CD14-positive monocyte (primary cell): ENCODE measurements around the gene PCED1A. TPM values are rescaled to one million over a fixed set of nuclear protein-coding genes. Genes with fewer than 3 reads are reported as not detected.

Source experiments
- DNase-seq, 3 donors: peaks; one replicate each; pipeline ENCODE4 v3.0.0-alpha.2; 2011 to 2022
- H2AFZ ChIP-seq: 2 replicates; pipeline ENCODE4 v1.6.0; 2012; ENCODE audit warnings: mild to moderate bottlenecking, low read depth, low read length, inconsistent platforms; ENCODE audit not compliant: insufficient read depth, poor library complexity, severe bottlenecking
- H3K27ac ChIP-seq, 2 donors: 1 replicate in 1 of 2; 2 replicates in 1 of 2; pipeline ENCODE4 v1.5.1; 2012 to 2013; ENCODE audit warnings: low read length in 2 of 2, control low read depth in 1 of 2, inconsistent platforms in 1 of 2, low read depth in 1 of 2, mild to moderate bottlenecking in 1 of 2
- H3K27me3 ChIP-seq, 2 donors: one replicate each; pipeline versions ENCODE4 v1.6.0 to v1.6.1; 2011 to 2013; ENCODE audit warnings: low read length in 2 of 2; ENCODE audit not compliant: control insufficient read depth in 2 of 2, insufficient read depth in 2 of 2
- H3K36me3 ChIP-seq, 2 donors: replicated peaks in 1 of 2; 1 replicate in 1 of 2; 2 replicates in 1 of 2; pipeline versions ENCODE4 v1.5.1 to v1.6.1; 2012 to 2013; ENCODE audit warnings: low read length in 2 of 2, control low read depth in 1 of 2, inconsistent platforms in 1 of 2, mild to moderate bottlenecking in 1 of 2; ENCODE audit not compliant: insufficient read depth in 2 of 2, control insufficient read depth in 1 of 2
- H3K4me1 ChIP-seq, 2 donors: 1 replicate in 1 of 2; 2 replicates in 1 of 2; pipeline versions ENCODE4 v1.5.1 to v1.6.1; 2012 to 2013; ENCODE audit warnings: low read length in 2 of 2, control low read depth in 1 of 2, inconsistent platforms in 1 of 2, mild to moderate bottlenecking in 1 of 2, moderate library complexity in 1 of 2; ENCODE audit not compliant: insufficient read depth in 2 of 2, control insufficient read depth in 1 of 2
- H3K4me2 ChIP-seq: replicated peaks from 2 replicates; pipeline ENCODE3; 2012; ENCODE audit warnings: low read length, moderate library complexity, mild to moderate bottlenecking; ENCODE audit not compliant: poor library complexity, severe bottlenecking; ENCODE audit errors: extremely low read depth
- H3K4me3 ChIP-seq, 3 experiments: fragments of 200-600 bp in 1 of 3; sonication (generic) in 1 of 3; replicated peaks in 1 of 3; 1 replicate in 2 of 3; 2 replicates in 1 of 3; pipeline ENCODE4 v1.5.1; 2011 to 2013; ENCODE audit warnings: low read length in 3 of 3, mild to moderate bottlenecking in 3 of 3, control low read depth in 2 of 3, low read depth in 2 of 3, inconsistent platforms in 1 of 3, moderate library complexity in 1 of 3
- H3K79me2 ChIP-seq: 2 replicates; pipeline ENCODE4 v1.6.0; 2012; ENCODE audit warnings: mild to moderate bottlenecking, control low read depth, inconsistent platforms, low read length, moderate library complexity; ENCODE audit not compliant: insufficient read depth
- H3K9ac ChIP-seq: 2 replicates; pipeline ENCODE4 v1.6.0; 2017; ENCODE audit warnings: low read length, mild to moderate bottlenecking; ENCODE audit not compliant: insufficient read depth, poor library complexity, severe bottlenecking
- H3K9me3 ChIP-seq, 2 donors: replicated peaks in 1 of 2; 1 replicate in 1 of 2; 2 replicates in 1 of 2; pipeline versions ENCODE4 v1.5.1 to v1.6.1; 2012 to 2013; ENCODE audit warnings: low read length in 2 of 2, control low read depth in 1 of 2; ENCODE audit not compliant: control insufficient read depth in 1 of 2, insufficient read depth in 1 of 2
- H4K20me1 ChIP-seq: 2 replicates; pipeline ENCODE4 v1.6.0; 2012; ENCODE audit warnings: mild to moderate bottlenecking, low read length, control low read depth, moderate library complexity; ENCODE audit not compliant: insufficient read depth
- H3K27ac Mint-ChIP-seq, 7 donors: one replicate each; pipeline ENCODE4 v1.8.0; 2020; ENCODE audit warnings: mild to moderate bottlenecking in 7 of 7, mixed read lengths in 7 of 7, moderate library complexity in 6 of 7, inconsistent platforms in 2 of 7
- H3K27me3 Mint-ChIP-seq, 3 donors: one replicate each; pipeline ENCODE4 v1.8.0; 2021 to 2022; ENCODE audit warnings: low read depth in 3 of 3, mild to moderate bottlenecking in 3 of 3, mixed read lengths in 3 of 3, moderate library complexity in 3 of 3, inconsistent platforms in 1 of 3
- H3K36me3 Mint-ChIP-seq, 2 donors: one replicate each; pipeline ENCODE4 v1.8.0; 2020; ENCODE audit warnings: mixed read lengths in 2 of 2, inconsistent platforms in 1 of 2, mild to moderate bottlenecking in 1 of 2
- H3K4me1 Mint-ChIP-seq: one replicate; pipeline ENCODE4 v1.8.0; 2020; ENCODE audit warnings: mild to moderate bottlenecking, mixed read lengths
- H3K4me3 Mint-ChIP-seq, 2 donors: one replicate each; pipeline ENCODE4 v1.8.0; 2020; ENCODE audit warnings: mild to moderate bottlenecking in 2 of 2, mixed read lengths in 2 of 2, moderate library complexity in 1 of 2
- H3K9me3 Mint-ChIP-seq, 7 donors: one replicate each; pipeline ENCODE4 v1.8.0; 2020 to 2022; ENCODE audit warnings: mixed read lengths in 7 of 7, mild to moderate bottlenecking in 6 of 7, moderate library complexity in 6 of 7, inconsistent platforms in 2 of 7
- WGBS: methylation state at CpG from one replicate; pipeline ENCODE4 v1.1.5; 2013; ENCODE audit warnings: missing lambda C conversion rate; ENCODE audit not compliant: insufficient coverage; 5-methylcytosine and 5-hydroxymethylcytosine counted together
- intact Hi-C, 2 donors: fragments of 100-400 bp; cut with micrococcal nuclease; formaldehyde crosslinking; loops; one replicate each; pipeline versions ENCODE4 v1.15.0 to v1.15.1; 2023
- polyA plus RNA-seq, 3 donors: library from polyadenylated mRNA; depleted of rRNA in 1 of 3; unstranded in 2 of 3; stranded (reverse) in 1 of 3; fragments of 300-500 nt in 2 of 3; fragments of >200 nt in 1 of 3; fragmentation: Illumina TruSeq in 2 of 3; gene quantifications; 1 replicate in 2 of 3; 2 replicates in 1 of 3; pipeline ENCODE4 v1.2.3, GENCODE V29; 2012 to 2021
- TF ChIP-seq, protein P1 (sequence below): fragments of 200-600 bp; IDR thresholded peaks from one replicate; pipeline ENCODE4 v1.8.0; 2022; ENCODE audit warnings: antibody characterized with exemption, mild to moderate bottlenecking

PCED1A gene
- polyA plus RNA-seq, 3 donors, result 9.1 to 85.2 (median 10.2) TPM

DNA sequence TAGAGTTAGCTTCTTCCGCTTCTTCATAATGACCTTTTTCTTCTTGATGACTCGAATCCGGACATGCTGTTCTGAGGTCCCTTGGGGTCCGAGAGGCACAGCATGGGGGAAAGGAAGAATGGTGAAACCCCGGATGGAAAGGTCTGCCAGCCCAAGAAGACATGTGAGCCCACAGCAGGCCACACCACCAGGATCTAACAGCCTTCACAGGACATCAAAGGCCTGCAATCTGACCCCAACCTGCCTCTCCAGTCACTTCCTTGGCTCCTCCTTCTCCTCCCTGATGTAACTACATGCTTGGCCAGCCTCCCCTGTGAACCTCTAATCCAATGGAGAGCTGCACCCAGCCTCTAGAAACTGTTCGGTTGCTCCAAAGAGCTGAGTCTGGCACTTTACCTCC, 41.6 kb downstream of the PCED1A start:
- H3K4me3 ChIP-seq, result no peak overlapping the region
- Mint-ChIP-seq H3K4me1 (peaks cover 29% of the 10 kb centered on the region), H3K9me3 (peaks cover 0 to 10% (median 5%) of the 10 kb centered on the region in 7 donors), H3K36me3 (peaks cover 3 to 8% of the 10 kb centered on the region in 2 donors), H3K27ac (peak overlapping the region in 1 of 7 donors; percentile 71), H3K4me3 (peak overlapping the region in 1 of 2 donors; percentile 100), H3K27me3 (peaks cover 34 to 43% (median 38%) of the 10 kb centered on the region in 3 donors)
- H3K79me2 ChIP-seq, result no peaks in the 10 kb centered on the region
- TF ChIP-seq, protein P1, sequence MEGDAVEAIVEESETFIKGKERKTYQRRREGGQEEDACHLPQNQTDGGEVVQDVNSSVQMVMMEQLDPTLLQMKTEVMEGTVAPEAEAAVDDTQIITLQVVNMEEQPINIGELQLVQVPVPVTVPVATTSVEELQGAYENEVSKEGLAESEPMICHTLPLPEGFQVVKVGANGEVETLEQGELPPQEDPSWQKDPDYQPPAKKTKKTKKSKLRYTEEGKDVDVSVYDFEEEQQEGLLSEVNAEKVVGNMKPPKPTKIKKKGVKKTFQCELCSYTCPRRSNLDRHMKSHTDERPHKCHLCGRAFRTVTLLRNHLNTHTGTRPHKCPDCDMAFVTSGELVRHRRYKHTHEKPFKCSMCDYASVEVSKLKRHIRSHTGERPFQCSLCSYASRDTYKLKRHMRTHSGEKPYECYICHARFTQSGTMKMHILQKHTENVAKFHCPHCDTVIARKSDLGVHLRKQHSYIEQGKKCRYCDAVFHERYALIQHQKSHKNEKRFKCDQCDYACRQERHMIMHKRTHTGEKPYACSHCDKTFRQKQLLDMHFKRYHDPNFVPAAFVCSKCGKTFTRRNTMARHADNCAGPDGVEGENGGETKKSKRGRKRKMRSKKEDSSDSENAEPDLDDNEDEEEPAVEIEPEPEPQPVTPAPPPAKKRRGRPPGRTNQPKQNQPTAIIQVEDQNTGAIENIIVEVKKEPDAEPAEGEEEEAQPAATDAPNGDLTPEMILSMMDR, result no peak
- no peak overlapping the region for H3K4me2 ChIP-seq
- no peak for DNase-seq
- peaks cover 13 to 43% of the 10 kb centered on the region in 2 donors for H3K27me3 ChIP-seq
- H3K4me1 ChIP-seq, result peaks cover 23 to 26% of the 10 kb centered on the region in 2 donors
- no peak overlapping the region for H3K27ac ChIP-seq
- no peaks in the 10 kb centered on the region for H3K9me3 ChIP-seq
- 92% methylated on average over 1 of the region's 6 CpGs for WGBS
- intact Hi-C loops, result no loop called here
- no peaks in the 10 kb centered on the region for H4K20me1 ChIP-seq
- no peak overlapping the region for H2AFZ ChIP-seq
- no peaks in the 10 kb centered on the region for H3K36me3 ChIP-seq
- no peak overlapping the region for H3K9ac ChIP-seq

DNA sequence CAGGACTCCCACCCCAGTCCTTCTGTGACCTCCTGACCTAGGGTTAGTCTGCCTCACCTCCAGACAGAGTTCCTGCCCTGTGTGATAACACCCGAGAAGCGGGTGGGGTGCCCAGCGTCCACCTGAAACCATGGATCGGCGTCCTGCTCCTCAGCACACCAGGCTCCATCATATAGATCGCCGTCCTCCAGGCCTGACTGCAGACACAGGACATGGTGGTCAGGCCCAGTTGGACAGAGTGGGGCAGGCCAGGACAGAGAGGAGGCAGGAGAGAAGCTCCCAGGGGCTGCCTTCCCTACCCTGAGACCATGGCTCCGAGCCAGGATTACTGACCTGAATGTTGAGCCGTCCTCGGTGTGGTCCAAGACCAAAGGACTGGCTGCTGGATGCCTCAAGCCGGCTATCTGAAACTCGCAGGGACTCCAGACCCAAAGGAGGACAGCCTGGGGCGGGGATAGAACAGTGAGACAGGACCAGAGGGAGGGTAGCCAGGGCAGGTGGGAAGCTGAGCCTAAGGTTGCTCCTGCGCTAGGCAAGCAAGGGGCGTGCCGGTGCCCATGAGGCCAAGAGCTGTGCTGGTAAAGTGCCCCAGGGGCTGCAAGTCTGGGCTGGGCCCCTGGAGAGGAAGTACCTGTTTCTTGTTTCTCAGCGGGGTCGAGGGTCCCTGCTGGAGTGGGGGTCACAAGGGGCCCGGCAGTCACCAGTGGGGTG, 42.2 kb downstream of the PCED1A start:
- peaks cover 3 to 8% of the 10 kb centered on the region in 2 donors for H3K36me3 Mint-ChIP-seq
- H3K27ac ChIP-seq, result no peak overlapping the region
- H3K9ac ChIP-seq, result no peak overlapping the region
- H3K4me1 Mint-ChIP-seq, result peaks cover 28% of the 10 kb centered on the region
- no peak overlapping the region for H3K4me3 ChIP-seq
- 89% methylated on average over 14 of the region's 19 CpGs for WGBS
- H3K9me3 ChIP-seq, result no peaks in the 10 kb centered on the region
- H3K27me3 ChIP-seq, result peaks cover 13 to 41% of the 10 kb centered on the region in 2 donors
- no peak overlapping the region for H3K4me3 Mint-ChIP-seq
- H2AFZ ChIP-seq, result no peak overlapping the region
- DNase-seq, result no peak
- H3K4me2 ChIP-seq, result no peak overlapping the region
- H3K27me3 Mint-ChIP-seq, result peaks cover 30 to 44% (median 36%) of the 10 kb centered on the region in 3 donors
- H3K79me2 ChIP-seq, result no peaks in the 10 kb centered on the region
- H3K9me3 Mint-ChIP-seq, result peaks cover 0 to 10% (median 6%) of the 10 kb centered on the region in 7 donors
- TF ChIP-seq, protein P1, result no peak
- H3K4me1 ChIP-seq, result peaks cover 23 to 26% of the 10 kb centered on the region in 2 donors
- no peaks in the 10 kb centered on the region for H3K36me3 ChIP-seq
- no peak overlapping the region for H3K27ac Mint-ChIP-seq
- no peaks in the 10 kb centered on the region for H4K20me1 ChIP-seq
- intact Hi-C loops, result no loop called here
